ENCODE results near the gene MAF. TPM values are rescaled to one million over a fixed set of nuclear protein-coding genes. Genes with fewer than 3 reads are reported as not detected.

MAF gene
- total RNA-seq, 1 experiment from 2014 or later: 4.9 TPM

DNA sequence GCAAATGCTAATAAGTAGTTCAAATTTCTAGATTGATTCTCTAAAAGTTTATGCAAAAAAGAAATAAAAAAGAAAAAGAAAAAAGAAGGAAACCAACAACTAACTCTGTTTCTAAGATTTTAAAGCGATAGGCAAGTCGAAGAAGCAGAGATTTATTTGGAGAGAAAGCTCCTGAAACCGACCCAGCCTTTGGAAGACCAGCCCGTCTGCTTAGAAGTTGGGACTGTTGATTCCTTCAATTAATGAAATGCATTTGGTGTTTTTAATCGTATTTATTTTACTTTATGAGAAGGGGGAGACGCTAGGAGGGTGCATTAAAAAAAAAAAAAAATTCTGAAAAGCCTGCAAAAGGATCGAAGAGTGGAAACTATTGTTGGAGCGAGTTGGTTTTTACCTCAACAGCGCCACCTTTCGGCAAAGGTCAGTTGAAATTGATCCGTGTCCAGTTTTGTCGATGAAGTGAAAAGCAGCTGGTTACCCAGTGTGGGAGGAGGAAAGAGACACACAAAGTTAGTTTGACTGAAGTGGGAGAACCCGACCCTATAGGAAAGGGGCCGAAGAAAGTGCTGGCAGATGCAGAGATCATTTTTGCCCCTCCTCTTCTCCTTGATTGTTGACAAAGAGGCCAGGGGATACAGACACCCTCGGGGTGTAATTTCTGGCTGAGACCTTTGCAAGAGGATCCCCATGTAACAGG is 1.5 kb upstream of the MAF start:
- peak; percentile 68 for DNase-seq
- Histone ChIP-seq H2BK120ac (ENCODE audit: low read depth, low read length, poor library complexity, severe bottlenecking) (no peak overlapping the region), H2BK5ac (ENCODE audit: insufficient read length, low read length) (no peak overlapping the region), H3K14ac (ENCODE audit: insufficient read depth, low read length) (no peak overlapping the region), H2BK20ac (ENCODE audit: low read depth, low read length, poor library complexity, severe bottlenecking) (no peak overlapping the region), H3K18ac (ENCODE audit: insufficient read length, low read depth, low read length) (no peak overlapping the region), H3K4ac (ENCODE audit: low read depth, low read length) (no peak overlapping the region), H3K79me1 (ENCODE audit: insufficient read depth, low read depth, low read length, poor library complexity, severe bottlenecking) (no peaks in the 10 kb centered on the region), H3K4me1 (ENCODE audit: insufficient read depth, low read length) (no peaks in the 10 kb centered on the region), H2AFZ (ENCODE audit: low read length) (no peak overlapping the region), H3K23me2 (ENCODE audit: insufficient read length, low read depth, low read length, poor library complexity, severe bottlenecking) (peaks cover 20% of the 10 kb centered on the region), H3K27ac (ENCODE audit: insufficient read length, low read depth, low read length) (no peak overlapping the region), H3K4me2 (ENCODE audit: insufficient read depth, insufficient read length, low read length) (peak overlapping the region; percentile 92), H4K5ac (ENCODE audit: insufficient read length, low read depth, low read length) (no peak overlapping the region), H4K8ac (replicated peaks; ENCODE audit: insufficient read length, low read depth, low read length) (no peak overlapping the region), H2BK12ac (ENCODE audit: insufficient read length, low read depth, low read length) (no peak overlapping the region), H3K23ac (ENCODE audit: insufficient read length, low read depth, low read length) (no peak overlapping the region), H3K9ac (ENCODE audit: extremely low read depth, insufficient read length, low read length) (no peak overlapping the region), H4K20me1 (ENCODE audit: control insufficient read depth, insufficient read depth, insufficient read length) (no peaks in the 10 kb centered on the region), H4K91ac (ENCODE audit: insufficient read length, low read depth, low read length) (no peak overlapping the region), H3T11ph (ENCODE audit: low read length) (no peak overlapping the region), H3K27me3 (ENCODE audit: insufficient read depth, low read length) (no peaks in the 10 kb centered on the region; the same call in 1 of the 2 replicates), H3K9me3 (ENCODE audit: control insufficient read depth, low read depth, low read length) (no peaks in the 10 kb centered on the region), H2AK5ac (ENCODE audit: insufficient read length, low read length) (no peak overlapping the region), H3K56ac (ENCODE audit: insufficient read length, low read depth, low read length) (no peak overlapping the region), H2BK15ac (ENCODE audit: low read depth, low read length) (no peak overlapping the region), H3K79me2 (ENCODE audit: insufficient read depth, low read length) (no peaks in the 10 kb centered on the region)
- no peaks in the 10 kb centered on the region for H3K9me3 Mint-ChIP-seq
- TF ChIP-seq, protein P1, sequence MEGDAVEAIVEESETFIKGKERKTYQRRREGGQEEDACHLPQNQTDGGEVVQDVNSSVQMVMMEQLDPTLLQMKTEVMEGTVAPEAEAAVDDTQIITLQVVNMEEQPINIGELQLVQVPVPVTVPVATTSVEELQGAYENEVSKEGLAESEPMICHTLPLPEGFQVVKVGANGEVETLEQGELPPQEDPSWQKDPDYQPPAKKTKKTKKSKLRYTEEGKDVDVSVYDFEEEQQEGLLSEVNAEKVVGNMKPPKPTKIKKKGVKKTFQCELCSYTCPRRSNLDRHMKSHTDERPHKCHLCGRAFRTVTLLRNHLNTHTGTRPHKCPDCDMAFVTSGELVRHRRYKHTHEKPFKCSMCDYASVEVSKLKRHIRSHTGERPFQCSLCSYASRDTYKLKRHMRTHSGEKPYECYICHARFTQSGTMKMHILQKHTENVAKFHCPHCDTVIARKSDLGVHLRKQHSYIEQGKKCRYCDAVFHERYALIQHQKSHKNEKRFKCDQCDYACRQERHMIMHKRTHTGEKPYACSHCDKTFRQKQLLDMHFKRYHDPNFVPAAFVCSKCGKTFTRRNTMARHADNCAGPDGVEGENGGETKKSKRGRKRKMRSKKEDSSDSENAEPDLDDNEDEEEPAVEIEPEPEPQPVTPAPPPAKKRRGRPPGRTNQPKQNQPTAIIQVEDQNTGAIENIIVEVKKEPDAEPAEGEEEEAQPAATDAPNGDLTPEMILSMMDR (conservative IDR thresholded peaks at IDR 0.05): peak; percentile 87
- no peak overlapping the region for H3K27ac Mint-ChIP-seq
- peaks cover 20% of the 10 kb centered on the region for H3K27me3 Mint-ChIP-seq (ENCODE audit: low read depth)
- no peaks in the 10 kb centered on the region; a peak in 1 of 7 replicates for H3K36me3 Mint-ChIP-seq (ENCODE audit: insufficient read depth in 1 of 3, low read depth in 3 of 3)
- H3K4me3 Mint-ChIP-seq: peak overlapping the region; percentile 73 to 96
- no CpG with 5 or more reads among the region's 15 CpGs for WGBS (ENCODE audit: extremely low coverage, insufficient read length, low lambda C conversion rate)
- peaks cover 20 to 25% of the 10 kb centered on the region in 2 experiments for H3K4me1 Mint-ChIP-seq
